ENCODE data around the gene HAX1. TPM values are rescaled to one million over a fixed set of nuclear protein-coding genes. Genes with fewer than 3 reads are reported as not detected.

HAX1 gene
- total RNA-seq, 1 experiment from 2014 or later = 134 TPM

DNA sequence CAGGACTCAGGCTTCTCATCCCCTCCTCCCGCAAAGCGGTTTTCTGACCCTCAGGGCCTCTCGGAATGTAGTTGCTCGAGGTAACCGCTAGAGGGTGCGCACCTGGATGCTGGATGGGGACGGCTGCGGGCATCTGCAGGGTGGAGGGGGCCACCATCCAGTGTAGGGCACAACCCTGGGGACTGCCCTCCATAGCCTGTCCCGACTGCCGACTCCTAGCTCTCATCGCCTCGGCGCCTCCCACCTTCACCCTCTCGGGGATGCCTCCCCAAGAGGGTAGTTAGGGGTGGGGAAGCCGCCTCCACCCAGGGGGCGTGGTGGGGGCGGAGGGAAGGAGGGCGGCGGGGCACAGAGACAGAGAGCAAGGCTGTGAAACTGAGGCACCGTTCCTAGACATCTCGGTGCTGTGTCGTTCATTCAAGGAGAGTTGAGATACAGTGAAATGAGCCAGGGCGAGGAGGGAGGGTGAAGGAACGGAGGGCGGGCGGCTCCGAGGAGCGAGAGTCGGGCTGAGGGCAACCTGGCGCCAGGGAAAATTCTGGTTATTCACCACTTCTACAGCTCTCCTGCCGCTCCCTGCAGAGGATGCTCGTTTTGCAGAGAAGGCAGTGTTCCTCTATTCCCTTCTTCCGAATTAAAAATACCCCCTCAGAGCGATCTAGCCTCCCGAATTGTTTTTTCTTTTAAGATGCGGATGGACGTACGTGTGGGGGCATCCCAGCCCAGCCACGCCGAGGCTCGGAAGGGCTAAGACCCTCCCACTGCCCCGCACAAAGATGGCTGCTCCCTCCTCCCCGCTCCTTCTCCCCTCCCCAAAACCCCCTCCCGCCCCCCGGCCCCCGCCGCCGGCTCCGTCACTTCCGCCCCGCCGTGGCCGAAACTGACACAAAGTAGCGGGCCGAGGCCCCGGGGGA, 52.5 kb downstream of the HAX1 start, which contains the start of gene ATP8B2:
ATP8B2 (plus strand) TSS at position 857 of the 914 bp plus-strand sequence. CDS start 2,617 bp downstream, outside the sequence.
- Histone ChIP-seq H3K9me3 (ENCODE audit: low read depth, low read length, poor library complexity, severe bottlenecking) (no peaks in the 10 kb centered on the region), H3K4me3 (ENCODE audit: low read depth, low read length, poor library complexity, severe bottlenecking) (peak within 1 kb of the TSS; percentile 95), H3K4me1 (ENCODE audit: insufficient read depth, low read length, poor library complexity, severe bottlenecking) (peaks cover 33% of the 10 kb centered on the region), H3K27ac (ENCODE audit: low read depth, low read length, poor library complexity, severe bottlenecking) (peak within 1 kb of the TSS; percentile 86), H3K27me3 (replicated peaks; ENCODE audit: insufficient read depth, low read depth, low read length, poor library complexity) (no peaks in the 10 kb centered on the region), H3K36me3 (ENCODE audit: insufficient read depth, low read length, poor library complexity, severe bottlenecking) (no peaks in the 10 kb centered on the region)
- no TSS peak for BruUV-seq (replicated peaks)
- ChIA-PET CTCF (interaction anchor here (1.1 kb wide), 1 partner anchor 28 kb away, joined by 4 read pairs; no protein-coding TSS in a partner anchor), POLR2A (ENCODE audit: low non-redundant PET) (no interaction called here)
- TF ChIP-seq, protein P1, sequence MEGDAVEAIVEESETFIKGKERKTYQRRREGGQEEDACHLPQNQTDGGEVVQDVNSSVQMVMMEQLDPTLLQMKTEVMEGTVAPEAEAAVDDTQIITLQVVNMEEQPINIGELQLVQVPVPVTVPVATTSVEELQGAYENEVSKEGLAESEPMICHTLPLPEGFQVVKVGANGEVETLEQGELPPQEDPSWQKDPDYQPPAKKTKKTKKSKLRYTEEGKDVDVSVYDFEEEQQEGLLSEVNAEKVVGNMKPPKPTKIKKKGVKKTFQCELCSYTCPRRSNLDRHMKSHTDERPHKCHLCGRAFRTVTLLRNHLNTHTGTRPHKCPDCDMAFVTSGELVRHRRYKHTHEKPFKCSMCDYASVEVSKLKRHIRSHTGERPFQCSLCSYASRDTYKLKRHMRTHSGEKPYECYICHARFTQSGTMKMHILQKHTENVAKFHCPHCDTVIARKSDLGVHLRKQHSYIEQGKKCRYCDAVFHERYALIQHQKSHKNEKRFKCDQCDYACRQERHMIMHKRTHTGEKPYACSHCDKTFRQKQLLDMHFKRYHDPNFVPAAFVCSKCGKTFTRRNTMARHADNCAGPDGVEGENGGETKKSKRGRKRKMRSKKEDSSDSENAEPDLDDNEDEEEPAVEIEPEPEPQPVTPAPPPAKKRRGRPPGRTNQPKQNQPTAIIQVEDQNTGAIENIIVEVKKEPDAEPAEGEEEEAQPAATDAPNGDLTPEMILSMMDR (conservative IDR thresholded peaks at IDR 0.05; ENCODE audit: low read depth, low read length) = peak; percentile 96
- TF ChIP-seq EZH2 (IDR thresholded peaks at IDR 0.05; ENCODE audit: borderline replicate concordance, low read depth, low read length, poor library complexity, severe bottlenecking) = no peak
- intact Hi-C loops (cut with micrococcal nuclease; ENCODE audit: unreplicated experiment) = no loop called here
- DNase-seq (ENCODE audit: low spot score) = peak; percentile 85

Other genes starting within 250 kb of the HAX1 start
- gene NUP210L, start 117.6 kb upstream of the HAX1 start, total RNA-seq (2021) = 0.04 and 0.09 TPM in 2 replicates
- 661 and 746 TPM in 2 replicates for gene TPM3, start 80.5 kb upstream of the HAX1 start, total RNA-seq (2021)
- not detected in 2 replicates for gene CFAP141, start 66.3 kb upstream of the HAX1 start, total RNA-seq (2021)
- gene UBAP2L, start 51.7 kb upstream of the HAX1 start, total RNA-seq (2021) = 249 and 269 TPM in 2 replicates
- not detected in 2 replicates for gene AQP10, start 48.5 kb downstream of the HAX1 start, total RNA-seq (2021)
- 29.1 and 32.4 TPM in 2 replicates for gene ATP8B2, start 52.9 kb downstream of the HAX1 start, total RNA-seq (2021)
- 1.6 and 1.9 TPM in 2 replicates for gene IL6R, start 132.7 kb downstream of the HAX1 start, total RNA-seq (2021)
- gene TDRD10, start 229.6 kb downstream of the HAX1 start, total RNA-seq (2021) = not detected in 2 replicates
- 0.04 TPM in 1 of 2 replicates, not detected in the other for gene SHE, start 229.8 kb downstream of the HAX1 start, total RNA-seq (2021)